K562 (cell line): ENCODE measurements around the gene ZMYND15. TPM values are rescaled to one million over a fixed set of nuclear protein-coding genes. Genes with fewer than 3 reads are reported as not detected.

Experiments used
- CBFA2T3 ChIP-seq: fragments of 450-650 bp; IDR thresholded peaks from 2 replicates; pipeline ENCODE4 v1.6.1; 2017
- CREB1 ChIP-seq, 2 experiments: sonication (generic) in 1 of 2; formaldehyde crosslinking in 1 of 2; IDR thresholded peaks; 2 replicates each; pipeline versions ENCODE4 v1.6.1 to v1.8.0; 2012 to 2022; ENCODE audit warnings: inconsistent platforms in 1 of 2, mild to moderate bottlenecking in 1 of 2, missing genetic modification reagents in 1 of 2, moderate library complexity in 1 of 2
- DPF2 ChIP-seq: fragments of 450-650 bp; IDR thresholded peaks from 2 replicates; pipeline ENCODE4 v1.6.1; 2016
- EGR1 ChIP-seq: fragments of 450-650 bp; conservative IDR thresholded peaks from 2 replicates; pipeline ENCODE4 v1.6.1; 2017; ENCODE audit warnings: mild to moderate bottlenecking
- ESRRB ChIP-seq: fragments of 250-450 bp; sonication (Bioruptor Pico); IDR thresholded peaks from 2 replicates; pipeline ENCODE4 v1.5.0; 2020; ENCODE audit warnings: mild to moderate bottlenecking, moderate library complexity, borderline replicate concordance
- ETS2 ChIP-seq: IDR thresholded peaks from 2 replicates; pipeline ENCODE4 v1.6.1; 2016; ENCODE audit warnings: borderline replicate concordance, missing genetic modification characterization, mild to moderate bottlenecking, moderate library complexity, missing compliant biosample characterization; ENCODE audit not compliant: poor library complexity, severe bottlenecking
- JUNB ChIP-seq: fragments of 450-650 bp; formaldehyde crosslinking; conservative IDR thresholded peaks from 2 replicates; pipeline ENCODE4 v1.4.0; 2020; ENCODE audit warnings: mild to moderate bottlenecking
- MCM3 ChIP-seq: fragments of 450-650 bp; IDR thresholded peaks from 2 replicates; pipeline ENCODE4 v1.6.1; 2016
- MCM5 ChIP-seq: fragments of 450-650 bp; IDR thresholded peaks from 2 replicates; pipeline ENCODE4 v1.6.1; 2016; ENCODE audit warnings: low read depth
- MCM7 ChIP-seq, 2 experiments: fragments of 450-650 bp; IDR thresholded peaks; 2 replicates each; pipeline ENCODE4 v1.6.1; 2016 to 2018
- NCOA2 ChIP-seq, 2 experiments: fragments of 450-650 bp; IDR thresholded peaks; 2 replicates each; pipeline ENCODE4 v1.6.1; 2018; ENCODE audit warnings: mild to moderate bottlenecking in 2 of 2, moderate library complexity in 1 of 2; ENCODE audit not compliant: partially characterized antibody in 2 of 2
- NR2F6 ChIP-seq: fragments of 450-650 bp; formaldehyde crosslinking; IDR thresholded peaks from 2 replicates; pipeline ENCODE4 v1.4.0; 2020; ENCODE audit warnings: mild to moderate bottlenecking
- NR4A1 ChIP-seq, 2 experiments: fragments of 250-450 bp in 1 of 2; fragments of 450-650 bp in 1 of 2; sonication (Bioruptor Pico) in 1 of 2; IDR thresholded peaks; 2 replicates each; pipeline versions ENCODE4 v1.4.0 to v1.6.1; 2016 to 2020; ENCODE audit warnings: mild to moderate bottlenecking in 2 of 2, missing compliant biosample characterization in 1 of 2, missing genetic modification characterization in 1 of 2, moderate library complexity in 1 of 2
- PPARD ChIP-seq: fragments of 250-450 bp; sonication (Bioruptor Pico); IDR thresholded peaks from 2 replicates; pipeline ENCODE4 v1.8.0; 2022; ENCODE audit warnings: inconsistent platforms, mild to moderate bottlenecking, moderate library complexity
- PRPF4 ChIP-seq: fragments of 200-400 bp; formaldehyde crosslinking; IDR thresholded peaks from one replicate; pipeline ENCODE4 v1.6.1; 2017; ENCODE audit warnings: low read length, low read depth, mild to moderate bottlenecking; ENCODE audit not compliant: insufficient read depth, poor library complexity, severe bottlenecking
- RBFOX2 ChIP-seq: fragments of 200-400 bp; formaldehyde crosslinking; IDR thresholded peaks from 2 replicates; pipeline ENCODE4 v1.6.1; 2017; ENCODE audit warnings: low read depth, mild to moderate bottlenecking, low read length, moderate library complexity
- SAP30 ChIP-seq: fragments of 200-600 bp; sonication (generic); IDR thresholded peaks from 2 replicates; pipeline ENCODE4 v1.6.1; 2012; ENCODE audit warnings: borderline replicate concordance, low read depth, mild to moderate bottlenecking, moderate library complexity, low read length, control low read depth, inconsistent platforms; ENCODE audit not compliant: insufficient read depth, poor library complexity, severe bottlenecking
- SRSF3 ChIP-seq: fragments of 200-400 bp; formaldehyde crosslinking; IDR thresholded peaks from 2 replicates; pipeline ENCODE4 v1.6.1; 2016; ENCODE audit warnings: mild to moderate bottlenecking, low read length, moderate library complexity; ENCODE audit not compliant: insufficient read depth
- TAF9B ChIP-seq: fragments of 450-650 bp; IDR thresholded peaks from 2 replicates; pipeline ENCODE4 v1.6.1; 2018; ENCODE audit warnings: mild to moderate bottlenecking; ENCODE audit not compliant: partially characterized antibody
- ZBTB17 ChIP-seq: fragments of 450-650 bp; formaldehyde crosslinking; IDR thresholded peaks from 2 replicates; pipeline ENCODE4 v1.4.0; 2020; ENCODE audit warnings: mild to moderate bottlenecking
- ZBTB8A ChIP-seq: fragments of 450-650 bp; IDR thresholded peaks from 2 replicates; pipeline ENCODE4 v1.6.1; 2018; ENCODE audit warnings: mild to moderate bottlenecking, moderate library complexity; ENCODE audit not compliant: partially characterized antibody
- ZKSCAN1 ChIP-seq: fragments of 150-350 bp; IDR thresholded peaks from 2 replicates; pipeline ENCODE4 v1.6.1; 2016; ENCODE audit warnings: low read depth, low read length
- ZNF584 ChIP-seq: fragments of 200-800 bp; sonication (Bioruptor generic); IDR thresholded peaks from 2 replicates; pipeline ENCODE4 v1.6.1; 2016; ENCODE audit warnings: low read depth, mild to moderate bottlenecking, missing genetic modification characterization, missing compliant biosample characterization
- polyA plus RNA-seq, 8 experiments: library from polyadenylated mRNA; depleted of rRNA in 4 of 8; stranded (reverse) in 5 of 8; unstranded in 3 of 8; fragments of >200 nt; fragmentation: Nextera tagmentation in 2 of 8; fragmentation: Illumina TruSeq in 1 of 8; extraction: Ambion mirVana in 2 of 8; extraction: Trizol in 1 of 8; gene quantifications; 2 replicates each; pipeline versions ENCODE4 v1.2.1 to v1.2.3, GENCODE V29; 2011 to 2014; ENCODE audit warnings: inconsistent platforms in 1 of 8, missing spikeins in 1 of 8
- total RNA-seq, 7 experiments: library from RNA; depleted of rRNA in 6 of 7; stranded (reverse); fragments of >200 nt in 6 of 7; fragmentation: Illumina TruSeq in 2 of 7; extraction: Trizol in 2 of 7; gene quantifications; 2 replicates each; pipeline versions ENCODE4 v1.2.1 to v1.2.3, GENCODE V29; 2011 to 2021; ENCODE audit warnings: low replicate concordance in 1 of 7
- TF ChIP-seq, protein P1 (sequence below): sonication (generic); formaldehyde crosslinking; IDR thresholded peaks from 2 replicates; pipeline ENCODE4 v1.8.0; 2023; ENCODE audit warnings: mild to moderate bottlenecking, missing genetic modification reagents
- TF ChIP-seq, protein P2 (sequence below), 2 experiments: IDR thresholded peaks in 1 of 2; conservative IDR thresholded peaks in 1 of 2; 2 replicates each; pipeline ENCODE4 v1.6.1; 2016; ENCODE audit warnings: low read depth in 2 of 2, mild to moderate bottlenecking in 1 of 2, missing compliant biosample characterization in 1 of 2, missing genetic modification characterization in 1 of 2, moderate library complexity in 1 of 2

The ZMYND15 gene
- total and polyA plus RNA-seq, 9 of the 15 experiments (the other 6 are each of a cell fraction or from before 2014, with no cell fraction given), result 0.09 TPM; not detected in 8

DNA sequence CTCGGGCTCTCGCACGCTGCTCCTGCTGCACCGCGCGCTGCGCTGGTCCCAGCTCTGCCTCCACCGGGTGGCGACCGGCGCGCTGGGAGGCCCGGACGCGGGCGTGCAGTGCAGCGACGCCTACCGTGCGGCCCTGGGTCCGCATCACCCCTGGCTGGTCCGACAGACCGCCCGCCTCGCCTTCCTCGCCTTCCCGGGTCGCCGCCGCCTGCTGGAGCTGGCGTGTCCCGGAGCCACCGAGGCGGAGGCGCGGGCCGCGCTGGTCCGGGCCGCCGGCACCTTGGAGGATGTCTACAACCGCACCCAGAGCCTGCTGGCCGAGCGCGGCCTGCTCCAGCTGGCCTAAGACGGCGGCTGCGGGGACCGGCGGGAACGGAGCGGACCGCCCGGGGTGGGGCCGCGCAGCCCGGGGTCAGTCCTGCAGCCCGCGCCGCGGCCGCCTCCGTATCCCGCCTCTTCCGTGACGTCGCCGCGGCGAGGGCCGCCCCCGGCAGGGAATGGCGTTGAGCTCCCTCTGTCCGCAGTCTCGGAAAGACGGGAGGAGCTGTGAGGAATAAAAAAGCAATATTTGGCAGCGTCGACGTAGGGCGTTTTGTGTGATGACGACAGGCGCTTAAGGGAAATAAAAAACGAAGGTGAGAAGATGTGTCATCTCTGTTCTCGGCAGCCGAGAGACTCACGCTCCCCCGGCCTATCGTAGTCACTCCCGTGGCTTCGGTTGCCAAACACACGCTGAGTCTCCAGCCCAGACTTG lies 50.5 kb downstream of the ZMYND15 start (continued):
- TF ChIP-seq ZBTB17, result no peak
- no peak for TF ChIP-seq SAP30
- peak; percentile 52 for TF ChIP-seq EGR1
- TF ChIP-seq, protein P1, sequence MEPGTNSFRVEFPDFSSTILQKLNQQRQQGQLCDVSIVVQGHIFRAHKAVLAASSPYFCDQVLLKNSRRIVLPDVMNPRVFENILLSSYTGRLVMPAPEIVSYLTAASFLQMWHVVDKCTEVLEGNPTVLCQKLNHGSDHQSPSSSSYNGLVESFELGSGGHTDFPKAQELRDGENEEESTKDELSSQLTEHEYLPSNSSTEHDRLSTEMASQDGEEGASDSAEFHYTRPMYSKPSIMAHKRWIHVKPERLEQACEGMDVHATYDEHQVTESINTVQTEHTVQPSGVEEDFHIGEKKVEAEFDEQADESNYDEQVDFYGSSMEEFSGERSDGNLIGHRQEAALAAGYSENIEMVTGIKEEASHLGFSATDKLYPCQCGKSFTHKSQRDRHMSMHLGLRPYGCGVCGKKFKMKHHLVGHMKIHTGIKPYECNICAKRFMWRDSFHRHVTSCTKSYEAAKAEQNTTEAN (CRISPR knock-in tag), result 0 out of 2 replicates have a peak, but pooled peaks have one; percentile 34
- no peak for TF ChIP-seq MCM3
- TF ChIP-seq PRPF4, result no peak
- TF ChIP-seq TAF9B, result no peak
- TF ChIP-seq ESRRB, result no peak
- peak; percentile 39; the same call in 1 of the 2 replicates for TF ChIP-seq ZKSCAN1
- no peak for TF ChIP-seq NR2F6
- no peak for TF ChIP-seq NCOA2 (IDR thresholded peaks at IDR 0.05; ENCODE audit: partially characterized antibody in 2 of 2)
- peak; percentile 87 for TF ChIP-seq RBFOX2
- TF ChIP-seq NR4A1 (CRISPR knock-in tag; IDR thresholded peaks at IDR 0.05), result no peak
- TF ChIP-seq NR4A1 (tag; IDR thresholded peaks at IDR 0.05), result no peak
- TF ChIP-seq ETS2 (tag), result no peak
- TF ChIP-seq, protein P2, sequence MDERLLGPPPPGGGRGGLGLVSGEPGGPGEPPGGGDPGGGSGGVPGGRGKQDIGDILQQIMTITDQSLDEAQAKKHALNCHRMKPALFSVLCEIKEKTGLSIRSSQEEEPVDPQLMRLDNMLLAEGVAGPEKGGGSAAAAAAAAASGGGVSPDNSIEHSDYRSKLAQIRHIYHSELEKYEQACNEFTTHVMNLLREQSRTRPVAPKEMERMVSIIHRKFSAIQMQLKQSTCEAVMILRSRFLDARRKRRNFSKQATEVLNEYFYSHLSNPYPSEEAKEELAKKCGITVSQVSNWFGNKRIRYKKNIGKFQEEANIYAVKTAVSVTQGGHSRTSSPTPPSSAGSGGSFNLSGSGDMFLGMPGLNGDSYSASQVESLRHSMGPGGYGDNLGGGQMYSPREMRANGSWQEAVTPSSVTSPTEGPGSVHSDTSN (CRISPR knock-in tag; IDR thresholded peaks at IDR 0.05; ENCODE audit: low read depth), result no peak
- TF ChIP-seq, protein P2 (tag; conservative IDR thresholded peaks at IDR 0.05; ENCODE audit: low read depth), result no peak
- 0 out of 2 replicates have a peak, but pooled peaks have one; percentile 5 for TF ChIP-seq CBFA2T3
- no peak for TF ChIP-seq MCM7 (IDR thresholded peaks at IDR 0.05)
- no peak for TF ChIP-seq JUNB
- peak; percentile 50 for TF ChIP-seq CREB1 (IDR thresholded peaks at IDR 0.05)
- peak; percentile 54 for TF ChIP-seq CREB1 (CRISPR knock-in tag; IDR thresholded peaks at IDR 0.05)
- TF ChIP-seq PPARD (CRISPR knock-in tag), result no peak
- no peak for TF ChIP-seq ZBTB8A
- no peak for TF ChIP-seq SRSF3
- TF ChIP-seq DPF2, result no peak
- no peak for TF ChIP-seq MCM5
- no peak for TF ChIP-seq ZNF584
